Astrocyte (in vitro differentiated cells and primary cell): ENCODE data around the gene PLEKHN1. TPM values are rescaled to one million over a fixed set of nuclear protein-coding genes. Genes with fewer than 3 reads are reported as not detected.

Experiments
- DNase-seq: peaks from one replicate; pipeline ENCODE4 v3.0.0-alpha.2; 2010; ENCODE audit warnings: low read depth
- FAIRE-seq: peaks from 2 replicates; lab custom pipeline; 2011; peaks lifted over from hg19 to GRCh38; lab: Jason Lieb, UNC
- H2AFZ ChIP-seq: 2 replicates; pipeline ENCODE4 v1.6.0; 2012; ENCODE audit warnings: low read depth, low read length, inconsistent platforms
- H3K27ac ChIP-seq: 2 replicates; pipeline ENCODE4 v1.5.1; 2011; ENCODE audit warnings: low read depth, low read length, inconsistent platforms
- H3K27me3 ChIP-seq: 2 replicates; pipeline ENCODE4 v1.6.0; 2011; ENCODE audit warnings: low read length, inconsistent platforms; ENCODE audit not compliant: insufficient read depth
- H3K36me3 ChIP-seq: 2 replicates; pipeline ENCODE4 v1.5.1; 2011; ENCODE audit warnings: low read length, inconsistent platforms; ENCODE audit not compliant: insufficient read depth
- H3K4me1 ChIP-seq: 2 replicates; pipeline ENCODE4 v1.5.1; 2011; ENCODE audit warnings: low read length, inconsistent platforms; ENCODE audit not compliant: insufficient read depth
- H3K4me2 ChIP-seq: 2 replicates; pipeline ENCODE4 v1.6.0; 2012; ENCODE audit warnings: low read length, inconsistent platforms
- H3K4me3 ChIP-seq: 2 replicates; pipeline ENCODE4 v1.5.1; 2011; ENCODE audit warnings: low read depth, mild to moderate bottlenecking, low read length, inconsistent platforms; ENCODE audit not compliant: insufficient read depth
- H3K79me2 ChIP-seq: 2 replicates; pipeline ENCODE4 v1.6.0; 2012; ENCODE audit warnings: mild to moderate bottlenecking, low read length, inconsistent platforms; ENCODE audit not compliant: insufficient read depth
- H3K9ac ChIP-seq: 2 replicates; pipeline ENCODE4 v1.6.0; 2012; ENCODE audit warnings: mild to moderate bottlenecking, low read length, inconsistent platforms
- H3K9me3 ChIP-seq: 2 replicates; pipeline ENCODE4 v1.5.1; 2012; ENCODE audit warnings: low read depth, mild to moderate bottlenecking, low read length, inconsistent platforms; ENCODE audit not compliant: insufficient read depth
- H4K20me1 ChIP-seq: 2 replicates; pipeline ENCODE4 v1.6.0; 2012; ENCODE audit warnings: low read length, inconsistent platforms; ENCODE audit not compliant: insufficient read depth
- H3K27ac Mint-ChIP-seq: one replicate; pipeline ENCODE4 v1.8.0; 2021; ENCODE audit warnings: mild to moderate bottlenecking, mixed read lengths; ENCODE audit not compliant: unreplicated experiment
- H3K27me3 Mint-ChIP-seq: one replicate; pipeline ENCODE4 v1.8.0; 2021; ENCODE audit warnings: low read depth, mixed read lengths; ENCODE audit not compliant: unreplicated experiment
- H3K36me3 Mint-ChIP-seq: one replicate; pipeline ENCODE4 v1.8.0; 2021; ENCODE audit warnings: low read depth, mixed read lengths; ENCODE audit not compliant: unreplicated experiment
- H3K4me1 Mint-ChIP-seq: one replicate; pipeline ENCODE4 v1.8.0; 2021; ENCODE audit warnings: low read depth, mixed read lengths; ENCODE audit not compliant: unreplicated experiment
- H3K4me3 Mint-ChIP-seq: one replicate; pipeline ENCODE4 v1.8.0; 2021; ENCODE audit warnings: mild to moderate bottlenecking, moderate library complexity, mixed read lengths; ENCODE audit not compliant: unreplicated experiment
- H3K9me3 Mint-ChIP-seq: one replicate; pipeline ENCODE4 v1.8.0; 2021; ENCODE audit warnings: mild to moderate bottlenecking, mixed read lengths; ENCODE audit not compliant: unreplicated experiment
- CTCF ChIP-seq: IDR thresholded peaks from 2 replicates; pipeline ENCODE4 v1.5.1; 2011; ENCODE audit warnings: low read depth, mild to moderate bottlenecking, inconsistent platforms, low read length, moderate library complexity; ENCODE audit not compliant: insufficient read depth
- EZH2 ChIP-seq: IDR thresholded peaks from 2 replicates; pipeline ENCODE4 v1.6.1; 2012; ENCODE audit warnings: mild to moderate bottlenecking, low read length, inconsistent platforms; ENCODE audit not compliant: insufficient read depth
- total RNA-seq: library from RNA; stranded (reverse); gene quantifications from 2 replicates; pipeline ENCODE4 v1.2.1, GENCODE V29; 2021

PLEKHN1 gene
- total RNA-seq, 1 donor from 2014 or later = 2.4 TPM

GRCh38 chr1:1003618-1004419, 37.5 kb downstream of the PLEKHN1 start:
- DNase-seq (no peak), FAIRE-seq (no peak)
- TF ChIP-seq EZH2 = no peak
- no peak for TF ChIP-seq CTCF
- H3K9me3 ChIP-seq = no peaks in the 10 kb centered on the region
- Mint-ChIP-seq H3K4me3 (no peak overlapping the region), H3K27me3 (no peaks in the 10 kb centered on the region), H3K4me1 (peaks cover 18% of the 10 kb centered on the region), H3K9me3 (no peaks in the 10 kb centered on the region), H3K27ac (no peak overlapping the region), H3K36me3 (peaks cover 7% of the 10 kb centered on the region)
- H4K20me1 ChIP-seq = peaks cover 22% of the 10 kb centered on the region
- H3K27me3 ChIP-seq = no peaks in the 10 kb centered on the region
- no peak overlapping the region for H3K9ac ChIP-seq
- no peak overlapping the region for H3K4me2 ChIP-seq
- no peak overlapping the region for H3K27ac ChIP-seq
- peaks cover 25% of the 10 kb centered on the region for H3K4me1 ChIP-seq
- H3K79me2 ChIP-seq = no peaks in the 10 kb centered on the region
- H3K36me3 ChIP-seq = no peaks in the 10 kb centered on the region
- H3K4me3 ChIP-seq = no peak overlapping the region
- no peak overlapping the region for H2AFZ ChIP-seq

- Mint-ChIP-seq H3K4me3 (peak overlapping the region; percentile 69), H3K27me3 (no peaks in the 10 kb centered on the region), H3K4me1 (peaks cover 18% of the 10 kb centered on the region), H3K27ac (peak overlapping the region; percentile 47), H3K9me3 (no peaks in the 10 kb centered on the region), H3K36me3 (peaks cover 9% of the 10 kb centered on the region)
- H4K20me1 ChIP-seq = peaks cover 22% of the 10 kb centered on the region
- no peak overlapping the region for H3K4me2 ChIP-seq
- no peaks in the 10 kb centered on the region for H3K9me3 ChIP-seq
- DNase-seq (no peak), FAIRE-seq (no peak)
- no peak overlapping the region for H3K4me3 ChIP-seq
- no peaks in the 10 kb centered on the region for H3K27me3 ChIP-seq
- no peak overlapping the region for H3K27ac ChIP-seq
- H3K36me3 ChIP-seq = no peaks in the 10 kb centered on the region
- no peaks in the 10 kb centered on the region for H3K79me2 ChIP-seq
- H2AFZ ChIP-seq = no peak overlapping the region
- H3K9ac ChIP-seq = peak overlapping the region; percentile 20
- peaks cover 22% of the 10 kb centered on the region for H3K4me1 ChIP-seq
- TF ChIP-seq CTCF = no peak
- TF ChIP-seq EZH2 = no peak
Observed at GRCh38 chr1:1004420-1004779, 38.1 kb downstream of the PLEKHN1 start.
